ENCODE data around the gene PBX1.

GRCh38 chr1:164567774-164568173 lies 8.8 kb downstream of the PBX1 start:
- no peak for TF ChIP-seq EZH2 (IDR thresholded peaks at IDR 0.05; ENCODE audit: insufficient read depth, poor library complexity, severe bottlenecking)
- TF ChIP-seq EZH2phosphoT487 (IDR thresholded peaks at IDR 0.05; ENCODE audit: insufficient read depth, low read depth), result no peak
